HG03469 (cell line): ENCODE data around the gene AUP1.

Experiments
- ATAC-seq: cut with Tn5 transposase; IDR thresholded peaks from one replicate; pipeline ENCODE4 v1.9.1; 2021; ENCODE audit warnings: mild to moderate bottlenecking, moderate library complexity, moderate number of reproducible peaks; ENCODE audit not compliant: unreplicated experiment

Gene AUP1

GRCh38 chr2:74514368-74515270, 14.9 kb downstream of the AUP1 start, which contains the start of gene TLX2:
Gene TLX2, plus strand, starts transcription at chr2:74514450. Its CDS starts 357 bp downstream, at chr2:74514807.
- ATAC-seq, result no peak

GRCh38 chr2:74513605-74514367, 15.7 kb downstream of the AUP1 start:
- ATAC-seq, result no peak

GRCh38 chr2:74512744-74513604, 16.5 kb downstream of the AUP1 start:
- ATAC-seq, result no peak

- no peak for ATAC-seq
These were observed 18.2 kb downstream of the AUP1 start for GRCh38 chr2:74511104-74511989.

GRCh38 chr2:74510272-74510671, 19.2 kb downstream of the AUP1 start:
- ATAC-seq, result no peak

- no peak for ATAC-seq
These were observed 21.5 kb downstream of the AUP1 start for GRCh38 chr2:74507926-74508520.

- peak; percentile 78 for ATAC-seq
These were observed 22.2 kb downstream of the AUP1 start, which contains the start of gene PCGF1 for GRCh38 chr2:74507145-74507925. Gene PCGF1, minus strand, starts transcription at chr2:74507695. Its CDS starts 27 bp downstream, at chr2:74507668.

- no peak for ATAC-seq
These were observed 23.9 kb downstream of the AUP1 start for GRCh38 chr2:74505448-74506246.

- no peak for ATAC-seq
These were observed 24.9 kb downstream of the AUP1 start for GRCh38 chr2:74504591-74504990.

- no peak for ATAC-seq
These were observed 25.7 kb downstream of the AUP1 start for GRCh38 chr2:74503506-74504475.

GRCh38 chr2:74502720-74503505, 26.6 kb downstream of the AUP1 start:
- peak; percentile 34 for ATAC-seq

GRCh38 chr2:74502147-74502719, 27.3 kb downstream of the AUP1 start:
- no peak for ATAC-seq

GRCh38 chr2:74501335-74502071, 28.0 kb downstream of the AUP1 start:
- ATAC-seq, result no peak

GRCh38 chr2:74500578-74500946, 28.9 kb downstream of the AUP1 start:
- no peak for ATAC-seq
